A549 (cell line): ENCODE measurements around the gene CHST15. TPM values are rescaled to one million over a fixed set of nuclear protein-coding genes. Genes with fewer than 3 reads are reported as not detected.
"Not testable (repeated sequence)": the region's sequence is repeated elsewhere in the genome, so short reads cannot be mapped to it uniquely, and the experiment has no call there.

Source experiments
- ATAC-seq, 2 experiments: fragments of 200-7000 bp in 1 of 2; fragments of >200 bp in 1 of 2; cut with Nextera tagmentation in 1 of 2; cut with Tn5 transposase in 1 of 2; 3 replicates each; pipeline versions ENCODE4 v1.8.0 to v1.9.1; 2018 to 2020; ENCODE audit warnings: mild to moderate bottlenecking in 1 of 2, moderate library complexity in 1 of 2
- CTCF ChIA-PET: fragments of 300-600 bp; sonication (Branson Sonifier 250); formaldehyde crosslinking; extraction: SDS; loops from one replicate; lab custom pipeline; 2021; ENCODE audit warnings: antibody characterized with exemption, inconsistent platforms; lab: Yijun Ruan, JAX
- POLR2A ChIA-PET: fragments of 350-600 bp; formaldehyde crosslinking; extraction: SDS; loops from one replicate; lab custom pipeline; 2021; ENCODE audit warnings: antibody characterized with exemption, inconsistent platforms; lab: Yijun Ruan, JAX
- DNase-seq, 2 experiments: peaks; one replicate each; pipeline versions ENCODE4 v3.0.0 to v3.0.0-alpha.2; 2011 to 2016; ENCODE audit warnings: low read depth in 1 of 2, low spot score in 1 of 2
- FAIRE-seq: peaks from 2 replicates; lab custom pipeline; 2011; peaks lifted over from hg19 to GRCh38; lab: Jason Lieb, UNC
- H3K27ac ChIP-seq, 2 experiments: fragments of >200 bp; sonication (Bioruptor Twin); formaldehyde crosslinking; 3 replicates each; pipeline ENCODE4 v1.5.1; 2016 to 2017
- H3K4me1 ChIP-seq: fragments of >200 bp; sonication (Bioruptor Twin); formaldehyde crosslinking; 3 replicates; pipeline ENCODE4 v1.6.1; 2016
- H3K4me2 ChIP-seq: fragments of >200 bp; sonication (Bioruptor Twin); formaldehyde crosslinking; 3 replicates; pipeline ENCODE4 v1.6.1; 2016
- H3K4me3 ChIP-seq: fragments of >200 bp; sonication (Bioruptor Twin); formaldehyde crosslinking; 3 replicates; pipeline ENCODE4 v1.5.1; 2016
- H3K9me3 ChIP-seq: fragments of >200 bp; sonication (Bioruptor Twin); formaldehyde crosslinking; 3 replicates; pipeline ENCODE4 v1.6.1; 2016
- ATOH8 ChIP-seq: fragments of 250-450 bp; sonication (Bioruptor Pico); IDR thresholded peaks from 2 replicates; pipeline ENCODE4 v1.5.0; 2020; ENCODE audit warnings: low read depth, mild to moderate bottlenecking, moderate library complexity
- BHLHE40 ChIP-seq: IDR thresholded peaks from 2 replicates; pipeline ENCODE4 v1.6.1; 2012; ENCODE audit warnings: low read depth, low read length, inconsistent platforms
- CBX8 ChIP-seq: fragments of 200-600 bp; sonication (generic); IDR thresholded peaks from 2 replicates; pipeline ENCODE4 v1.6.1; 2016
- CEBPB ChIP-seq, 2 experiments: fragments of >200 bp in 1 of 2; sonication (Bioruptor Twin) in 1 of 2; formaldehyde crosslinking in 1 of 2; IDR thresholded peaks; 2 replicates each; pipeline ENCODE4 v1.6.1; 2012 to 2016
- CHD2 ChIP-seq: fragments of 150-350 bp; IDR thresholded peaks from 2 replicates; pipeline ENCODE4 v1.6.1; 2014; ENCODE audit warnings: low read length; ENCODE audit not compliant: partially characterized antibody
- CTCF ChIP-seq: fragments of >200 bp; sonication (Bioruptor Twin); formaldehyde crosslinking; IDR thresholded peaks from 3 replicates; pipeline ENCODE4 v1.5.1; 2016
- EHF ChIP-seq: fragments of 250-450 bp; sonication (Bioruptor Pico); IDR thresholded peaks from 2 replicates; pipeline ENCODE4 v1.5.0; 2020; ENCODE audit warnings: mild to moderate bottlenecking
- EP300 ChIP-seq, 2 experiments: fragments of >200 bp; sonication (Bioruptor Twin); formaldehyde crosslinking; IDR thresholded peaks; 2 replicates in 1 of 2; 3 replicates in 1 of 2; pipeline ENCODE4 v1.6.1; 2016 to 2017
- FOSB ChIP-seq: fragments of 250-450 bp; sonication (Bioruptor Pico); IDR thresholded peaks from 2 replicates; pipeline ENCODE4 v1.5.0; 2020; ENCODE audit warnings: mild to moderate bottlenecking, moderate library complexity
- FOSL2 ChIP-seq, 2 experiments: fragments of 450-650 bp in 1 of 2; fragments of >200 bp in 1 of 2; sonication (Bioruptor Twin) in 1 of 2; formaldehyde crosslinking; IDR thresholded peaks; 2 replicates each; pipeline versions ENCODE4 v1.5.0 to v1.6.1; 2016 to 2020; ENCODE audit warnings: mild to moderate bottlenecking in 1 of 2, moderate library complexity in 1 of 2
- FOXS1 ChIP-seq: fragments of 250-450 bp; sonication (Bioruptor Pico); IDR thresholded peaks from 2 replicates; pipeline ENCODE4 v1.5.0; 2020; ENCODE audit warnings: mild to moderate bottlenecking, moderate library complexity
- HOXA7 ChIP-seq: fragments of 250-450 bp; sonication (Bioruptor Pico); IDR thresholded peaks from 2 replicates; pipeline ENCODE4 v1.5.0; 2020; ENCODE audit warnings: mild to moderate bottlenecking, moderate library complexity
- HOXB13 ChIP-seq: fragments of 250-450 bp; sonication (Bioruptor Pico); IDR thresholded peaks from 2 replicates; pipeline ENCODE4 v1.5.0; 2020; ENCODE audit warnings: low read depth, mild to moderate bottlenecking, moderate library complexity
- HOXB5 ChIP-seq: fragments of 250-450 bp; sonication (Bioruptor Pico); IDR thresholded peaks from 2 replicates; pipeline ENCODE4 v1.5.0; 2020; ENCODE audit warnings: mild to moderate bottlenecking, moderate library complexity
- JUNB ChIP-seq: fragments of >200 bp; sonication (Bioruptor Twin); formaldehyde crosslinking; IDR thresholded peaks from 2 replicates; pipeline ENCODE4 v1.6.1; 2016
- MAFK ChIP-seq: fragments of 450-650 bp; IDR thresholded peaks from 2 replicates; pipeline ENCODE4 v1.6.1; 2014; ENCODE audit not compliant: partially characterized antibody
- MAZ ChIP-seq: fragments of 150-350 bp; IDR thresholded peaks from 2 replicates; pipeline ENCODE4 v1.6.1; 2014; ENCODE audit warnings: antibody characterized with exemption, low read depth, low read length, borderline replicate concordance
- PHF8 ChIP-seq: fragments of 200-600 bp; sonication (generic); IDR thresholded peaks from 2 replicates; pipeline ENCODE4 v1.6.1; 2016; ENCODE audit warnings: low read depth, mild to moderate bottlenecking, antibody characterized with exemption, moderate library complexity, borderline replicate concordance
- POLR2A ChIP-seq: IDR thresholded peaks from 2 replicates; pipeline ENCODE4 v1.6.1; 2012; ENCODE audit warnings: mild to moderate bottlenecking, low read length
- POLR2AphosphoS2 ChIP-seq: conservative IDR thresholded peaks from 2 replicates; pipeline ENCODE4 v1.6.1; 2012; ENCODE audit warnings: low read length, improper control_type of control experiment, inconsistent platforms
- RCOR1 ChIP-seq: fragments of 150-350 bp; IDR thresholded peaks from 2 replicates; pipeline ENCODE4 v1.6.1; 2014; ENCODE audit warnings: antibody characterized with exemption, low read length, low read depth
- RFX5 ChIP-seq: fragments of 450-650 bp; IDR thresholded peaks from 2 replicates; pipeline ENCODE4 v1.7.1; 2014; ENCODE audit warnings: antibody characterized with exemption, mild to moderate bottlenecking, moderate library complexity
- TFCP2L1 ChIP-seq: fragments of 250-450 bp; sonication (Bioruptor Pico); IDR thresholded peaks from 2 replicates; pipeline ENCODE4 v1.5.0; 2021; ENCODE audit warnings: mild to moderate bottlenecking
- ZFP36 ChIP-seq: fragments of 450-650 bp; IDR thresholded peaks from 2 replicates; pipeline ENCODE4 v1.6.1; 2014; ENCODE audit warnings: borderline replicate concordance; ENCODE audit not compliant: partially characterized antibody
- WGBS: methylation state at CpG from one replicate; pipeline ENCODE4 v1.1.6; 2017; ENCODE audit errors: missing lambda C conversion rate; 5-methylcytosine and 5-hydroxymethylcytosine counted together
- polyA plus RNA-seq, 4 experiments: library from polyadenylated mRNA; depleted of rRNA in 3 of 4; stranded (reverse); fragments of >200 nt; fragmentation: RNase III in 1 of 4; extraction: RNeasy Plus Mini Kit Qiagen cat#74134 plus additional on column Dnase treatment in 1 of 4; gene quantifications; 2 replicates in 3 of 4; 3 replicates in 1 of 4; pipeline ENCODE4 v1.2.3, GENCODE V29; 2011 to 2017
- TF ChIP-seq, protein P1 (sequence below): fragments of >200 bp; sonication (Bioruptor Twin); formaldehyde crosslinking; IDR thresholded peaks from 3 replicates; pipeline ENCODE4 v1.6.1; 2016
- TF ChIP-seq, protein P2 (sequence below): fragments of >200 bp; sonication (Bioruptor Twin); formaldehyde crosslinking; IDR thresholded peaks from 2 replicates; pipeline ENCODE4 v1.6.1; 2016

CHST15 gene
- polyA plus RNA-seq, 2 of the 4 experiments (the other 2 are of a cell fraction) = 5.1 to 10.3 TPM

DNA sequence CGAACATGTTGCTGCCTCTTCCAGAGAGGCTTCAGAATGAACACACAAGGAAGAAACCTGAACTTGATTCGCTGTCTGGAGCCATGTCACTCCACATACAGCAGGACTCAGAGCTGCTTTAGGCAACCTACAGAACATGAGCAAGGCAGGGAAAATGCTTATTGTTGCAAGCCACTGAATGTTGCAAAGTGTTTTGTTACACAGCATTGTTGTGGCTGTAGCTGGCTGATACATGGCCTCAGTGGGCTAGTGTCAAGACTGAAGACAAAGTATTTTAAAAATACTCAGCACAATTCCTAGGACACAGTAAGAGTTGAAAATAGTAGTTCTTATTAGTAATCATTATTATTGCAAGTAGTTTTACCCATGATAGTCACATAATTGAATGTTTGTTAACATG lies 3.1 kb upstream of the CHST15 start:
- no peak overlapping the region for H3K27ac ChIP-seq
- DNase-seq (no peak), ATAC-seq (no peak), FAIRE-seq (no peak)
- TF ChIP-seq ATOH8 = no peak
- TF ChIP-seq FOXS1 = no peak
- TF ChIP-seq RCOR1 = no peak
- TF ChIP-seq HOXB13 (CRISPR knock-in tag) = no peak
- no peak for TF ChIP-seq MAZ
- TF ChIP-seq POLR2A = no peak
- TF ChIP-seq EHF (CRISPR knock-in tag) = no peak
- TF ChIP-seq FOSB (CRISPR knock-in tag) = no peak
- no peak for TF ChIP-seq HOXA7
- TF ChIP-seq RFX5 = no peak
- TF ChIP-seq CHD2 = no peak
- no peak for TF ChIP-seq FOSL2 (IDR thresholded peaks at IDR 0.05)
- no peak for TF ChIP-seq FOSL2 (CRISPR knock-in tag; IDR thresholded peaks at IDR 0.05)
- TF ChIP-seq TFCP2L1 (CRISPR knock-in tag) = no peak
- peaks cover 6% of the 10 kb centered on the region; the same call in 2 of the 3 replicates for H3K4me1 ChIP-seq
- no peak overlapping the region for H3K4me3 ChIP-seq
- WGBS = 100% methylated on average over 1 of the region's 2 CpGs
- 0 out of 3 replicates have a peak, but pooled peaks cover 3% of the 10 kb centered on the region for H3K9me3 ChIP-seq
- CTCF ChIA-PET = interaction anchor here (0.9 to 1.1 kb wide), 2 partner anchors 25 to 294 kb away, joined by 3 to 4 read pairs; no protein-coding TSS in a partner anchor
- no peak overlapping the region for H3K4me2 ChIP-seq
- POLR2A ChIA-PET = no interaction called here

GRCh38 chr10:124095801-124096200 lies 2.4 kb upstream of the CHST15 start:
- ATAC-seq, H3K27ac ChIP-seq, H3K4me2 ChIP-seq, H3K4me3 ChIP-seq, H3K4me1 ChIP-seq, H3K9me3 ChIP-seq, FAIRE-seq, DNase-seq, POLR2A ChIA-PET: not testable (repeated sequence)
- CTCF ChIA-PET = interaction anchor here (0.9 to 1.9 kb wide), 3 partner anchors 26 to 294 kb away, joined by 3 to 5 read pairs (median 4); no protein-coding TSS in a partner anchor
- 88% methylated on average over 16 of the region's 16 CpGs for WGBS

GRCh38 chr10:124095096-124095495 lies 1.7 kb upstream of the CHST15 start:
- ATAC-seq (no peak), FAIRE-seq (no peak), DNase-seq (no peak)
- no peak overlapping the region for H3K4me3 ChIP-seq
- no peak overlapping the region for H3K27ac ChIP-seq
- ChIA-PET CTCF (interaction anchor here (0.9 to 1.9 kb wide), 4 partner anchors 11 to 294 kb away, joined by 3 to 5 read pairs (median 3); no protein-coding TSS in a partner anchor), POLR2A (interaction anchor here (3.7 kb wide), 1 partner anchor 57 kb away, joined by 30 read pairs; no protein-coding TSS in a partner anchor)
- H3K4me1 ChIP-seq = peaks cover 6% of the 10 kb centered on the region; the same call in 2 of the 3 replicates
- 47% methylated on average over 6 of the region's 6 CpGs for WGBS
- H3K9me3 ChIP-seq = 0 out of 3 replicates have a peak, but pooled peaks cover 3% of the 10 kb centered on the region
- TF ChIP-seq ZFP36 (no peak), FOSL2 (IDR thresholded peaks at IDR 0.05) (no peak), FOSL2 (CRISPR knock-in tag; IDR thresholded peaks at IDR 0.05) (no peak), POLR2AphosphoS2 (no peak), RCOR1 (no peak), JUNB (no peak), EP300 (IDR thresholded peaks at IDR 0.05) (no peak), CEBPB (IDR thresholded peaks at IDR 0.05) (no peak), CTCF (no peak), PHF8 (no peak), MAFK (no peak), BHLHE40 (no peak), CBX8 (no peak), RFX5 (no peak), HOXB5 (CRISPR knock-in tag) (no peak)
- TF ChIP-seq, protein P1, sequence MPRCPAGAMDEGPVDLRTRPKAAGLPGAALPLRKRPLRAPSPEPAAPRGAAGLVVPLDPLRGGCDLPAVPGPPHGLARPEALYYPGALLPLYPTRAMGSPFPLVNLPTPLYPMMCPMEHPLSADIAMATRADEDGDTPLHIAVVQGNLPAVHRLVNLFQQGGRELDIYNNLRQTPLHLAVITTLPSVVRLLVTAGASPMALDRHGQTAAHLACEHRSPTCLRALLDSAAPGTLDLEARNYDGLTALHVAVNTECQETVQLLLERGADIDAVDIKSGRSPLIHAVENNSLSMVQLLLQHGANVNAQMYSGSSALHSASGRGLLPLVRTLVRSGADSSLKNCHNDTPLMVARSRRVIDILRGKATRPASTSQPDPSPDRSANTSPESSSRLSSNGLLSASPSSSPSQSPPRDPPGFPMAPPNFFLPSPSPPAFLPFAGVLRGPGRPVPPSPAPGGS = no peak
- TF ChIP-seq, protein P2, sequence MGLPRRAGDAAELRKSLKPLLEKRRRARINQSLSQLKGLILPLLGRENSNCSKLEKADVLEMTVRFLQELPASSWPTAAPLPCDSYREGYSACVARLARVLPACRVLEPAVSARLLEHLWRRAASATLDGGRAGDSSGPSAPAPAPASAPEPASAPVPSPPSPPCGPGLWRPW = no peak
- no peak overlapping the region for H3K4me2 ChIP-seq
